GM21528 (cell line): ENCODE results near the gene CPT1B.
"Not testable (repeated sequence)": the region's sequence is repeated elsewhere in the genome, so short reads cannot be mapped to it uniquely, and the experiment has no call there.

ENCODE experiments used
- ATAC-seq: cut with Tn5 transposase; IDR thresholded peaks from one replicate; pipeline ENCODE4 v1.9.1; 2021; ENCODE audit warnings: mild to moderate bottlenecking, moderate library complexity; ENCODE audit not compliant: unreplicated experiment, low FRiP score

Gene CPT1B

DNA sequence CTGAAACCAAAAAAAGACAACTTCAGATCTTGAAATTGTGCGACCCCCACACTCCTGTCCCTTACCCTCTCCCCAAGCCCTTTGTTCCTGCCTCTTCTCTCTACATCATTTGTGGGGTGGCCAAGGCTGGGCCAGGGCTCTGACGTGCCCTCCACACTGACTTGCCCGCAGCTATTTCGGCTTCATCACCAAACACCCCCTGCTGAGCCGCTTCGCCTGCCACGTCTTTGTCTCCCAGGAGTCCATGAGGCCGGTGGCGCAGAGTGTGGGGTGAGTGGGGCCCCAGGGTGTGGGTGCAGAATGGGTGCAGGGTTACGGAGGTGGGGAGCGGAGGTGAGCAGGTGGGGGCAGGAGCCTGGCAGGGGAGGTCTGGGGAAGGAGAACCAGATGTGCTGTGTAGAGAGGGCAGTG lies 31.8 kb upstream of the CPT1B start:
- no peak for ATAC-seq

DNA sequence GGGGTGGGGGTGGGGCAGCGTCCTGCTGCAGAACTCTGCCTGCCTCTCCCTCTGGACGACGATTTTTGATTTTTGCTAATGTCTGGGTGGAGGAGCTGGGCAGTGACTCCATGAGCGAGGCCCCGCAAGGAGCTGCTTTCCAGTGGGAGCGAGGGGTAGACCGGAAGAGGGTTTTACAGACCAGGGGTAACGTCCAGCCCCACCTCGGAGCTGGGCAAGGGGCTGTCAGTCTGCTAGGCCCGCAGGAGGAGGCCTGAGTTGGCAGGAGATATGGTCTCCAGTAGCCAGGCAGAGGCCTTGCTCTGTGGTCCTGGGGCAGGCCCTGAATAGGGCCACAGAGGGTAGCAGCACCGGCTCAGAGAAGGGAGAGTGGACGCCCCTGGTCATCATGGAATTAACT lies 31.4 kb upstream of the CPT1B start:
- no peak for ATAC-seq

DNA sequence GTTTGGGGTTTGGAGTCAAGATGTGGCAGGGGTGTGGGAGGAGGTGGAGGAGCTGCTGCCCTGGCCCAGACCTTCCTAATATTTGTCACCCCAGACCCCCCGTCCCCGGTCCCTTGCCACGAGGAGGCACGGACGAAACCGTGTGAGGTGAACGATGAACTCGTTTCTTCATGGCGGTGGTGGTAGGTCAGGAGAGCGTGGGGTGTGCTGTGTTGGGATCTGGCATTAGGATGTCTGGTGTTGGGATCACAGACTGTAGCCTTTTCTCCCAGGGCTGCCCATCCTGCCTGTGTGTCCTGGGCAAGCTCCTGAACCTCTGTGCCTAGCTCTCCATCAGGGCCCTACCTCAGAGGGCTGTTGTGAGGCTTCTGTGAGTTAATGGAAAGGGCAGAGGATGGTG lies 30.8 kb upstream of the CPT1B start:
- no peak for ATAC-seq

DNA sequence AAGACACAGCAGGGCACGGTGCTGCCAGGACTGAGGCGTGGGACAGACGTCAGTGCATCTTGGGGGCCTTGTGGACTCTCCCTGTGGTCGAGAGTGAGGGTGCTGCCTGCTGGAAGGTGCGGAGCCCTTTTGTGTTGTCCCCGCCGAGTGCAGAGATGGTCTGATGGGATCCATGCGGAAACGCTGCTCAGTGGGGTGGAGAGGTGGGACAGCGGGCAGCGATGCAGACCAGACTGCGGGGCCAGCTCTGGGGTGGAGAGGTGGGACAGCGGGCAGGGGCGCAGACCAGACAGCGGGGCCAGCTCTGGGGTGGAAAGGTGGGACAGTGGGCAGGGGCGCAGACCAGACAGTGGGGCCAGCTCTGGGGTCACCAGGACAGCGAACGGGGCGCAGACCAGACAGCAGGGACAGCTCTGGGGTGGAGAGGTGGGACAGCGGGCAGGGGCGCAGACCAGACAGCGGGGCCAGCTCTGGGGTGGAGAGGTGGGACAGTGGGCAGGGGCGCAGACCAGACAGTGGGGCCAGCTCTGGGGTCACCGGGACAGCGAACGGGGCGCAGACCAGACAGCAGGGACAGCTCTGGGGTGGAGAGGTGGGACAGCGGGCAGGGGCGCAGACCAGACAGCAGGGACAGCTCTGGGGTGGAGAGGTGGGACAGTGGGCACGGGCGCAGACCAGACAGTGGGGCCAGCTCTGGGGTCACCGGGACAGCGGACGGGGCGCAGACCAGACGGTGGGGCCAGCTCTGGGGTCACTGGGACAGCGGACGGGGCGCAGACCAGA lies 30.0 kb upstream of the CPT1B start:
- not testable (repeated sequence) for ATAC-seq

DNA sequence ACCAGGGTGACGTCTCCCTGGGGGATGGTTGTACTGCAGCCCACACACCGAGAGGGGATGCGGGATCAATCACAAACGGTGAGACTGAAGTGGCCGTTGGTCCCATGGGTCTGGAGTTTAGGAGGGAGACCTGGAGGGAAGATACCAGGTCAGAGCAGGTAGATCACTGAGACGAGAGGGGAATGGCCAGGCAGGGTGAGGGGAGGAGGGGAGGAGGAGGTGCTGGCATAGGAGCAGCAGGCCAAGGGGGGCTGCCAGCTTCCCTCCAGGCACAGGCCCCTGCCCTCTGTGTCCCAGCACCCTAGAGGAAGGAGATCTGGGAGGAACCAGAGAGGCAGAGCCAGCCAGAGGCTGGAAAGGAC lies 29.4 kb upstream of the CPT1B start:
- no peak for ATAC-seq

DNA sequence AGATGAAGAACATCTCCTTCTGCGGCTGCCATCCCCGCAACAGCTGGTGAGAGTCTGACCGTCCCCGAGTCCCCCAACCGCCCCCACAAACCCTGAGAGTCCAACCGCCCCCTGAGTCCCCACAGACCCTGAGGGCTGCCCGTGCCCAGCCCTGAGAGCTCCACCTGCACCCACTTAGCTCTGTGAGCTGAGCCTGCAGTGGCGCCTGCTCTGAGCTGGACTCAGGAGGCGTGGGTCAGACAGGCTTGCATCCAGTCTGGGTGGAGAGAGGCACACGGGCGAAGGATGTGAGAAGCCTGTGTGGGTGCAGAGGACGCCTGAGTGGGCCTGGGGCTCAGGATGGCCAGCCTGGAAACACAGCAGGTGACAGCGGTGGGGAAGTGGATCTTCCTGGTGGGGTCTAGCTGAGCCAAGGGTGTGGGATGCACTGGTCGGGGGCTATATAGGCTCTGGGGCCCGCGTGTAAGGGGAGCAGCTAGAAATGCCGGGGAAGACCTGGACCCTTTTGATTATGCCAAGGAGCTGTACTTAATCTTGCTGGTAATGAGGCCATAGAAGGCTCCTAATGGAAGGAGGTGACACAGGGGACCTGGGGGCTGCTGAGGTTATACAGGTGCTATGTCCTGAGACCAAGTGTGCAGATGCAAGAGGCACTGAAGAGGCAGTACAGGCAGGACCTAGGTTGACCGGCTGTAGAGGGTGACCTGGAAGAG lies 28.9 kb upstream of the CPT1B start:
- no peak for ATAC-seq

DNA sequence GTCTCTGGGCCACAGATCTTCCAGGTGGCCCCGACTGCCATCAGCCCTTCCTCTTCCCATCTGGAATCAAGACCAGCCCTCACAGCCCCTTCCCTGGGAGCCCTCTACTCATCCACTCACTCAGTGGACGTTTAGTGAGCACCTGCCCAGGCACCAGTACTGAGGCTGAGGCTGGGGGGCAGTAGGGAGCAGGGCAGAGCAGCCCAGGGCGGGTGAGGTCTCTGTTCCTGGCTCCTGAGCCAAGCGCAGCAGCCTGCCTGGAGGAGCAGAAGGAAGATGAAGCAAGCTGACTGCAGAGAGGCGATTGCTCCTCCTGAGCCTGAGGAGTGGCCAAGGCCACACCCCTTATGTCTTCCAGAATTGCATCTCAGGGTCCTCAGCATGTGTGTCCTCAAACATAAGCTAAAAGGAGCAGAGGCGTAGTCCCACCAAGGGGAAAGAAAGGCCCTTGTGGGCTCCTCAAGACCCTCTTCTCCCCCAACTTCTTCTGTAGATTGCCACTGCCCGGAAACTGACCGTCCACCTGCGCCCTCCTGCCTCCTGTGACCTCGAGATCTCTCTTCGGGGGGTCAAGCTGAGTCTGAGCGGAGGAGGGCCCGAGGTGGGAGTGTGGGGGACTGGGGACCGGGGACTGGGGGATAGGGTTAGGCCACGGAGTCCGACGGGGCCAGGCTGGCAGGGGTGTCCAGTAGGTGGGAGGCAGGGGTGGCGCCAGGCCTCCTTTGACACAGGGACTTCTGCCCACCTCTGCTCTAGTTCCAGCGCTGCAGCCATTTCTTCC lies 28.1 kb upstream of the CPT1B start:
- ATAC-seq: no peak

DNA sequence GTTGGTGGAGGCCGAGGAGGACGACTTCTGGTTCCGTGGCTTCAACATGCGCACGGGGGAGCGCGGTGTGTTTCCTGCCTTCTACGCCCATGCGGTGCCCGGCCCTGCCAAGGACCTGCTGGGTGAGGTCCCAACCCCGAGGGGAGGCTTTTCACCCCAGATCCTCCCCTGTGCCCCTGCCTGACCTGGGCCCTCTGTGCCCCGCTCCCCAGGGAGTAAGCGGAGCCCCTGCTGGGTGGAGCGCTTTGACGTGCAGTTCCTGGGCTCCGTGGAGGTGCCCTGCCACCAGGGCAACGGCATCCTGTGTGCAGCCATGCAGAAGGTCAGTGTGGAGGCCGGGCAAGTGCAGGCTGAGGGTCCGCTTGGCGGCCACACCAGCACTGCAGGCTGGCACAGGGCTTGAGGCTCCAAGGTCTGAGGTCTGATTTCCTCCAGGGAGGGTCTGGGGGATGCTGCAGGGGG lies 27.4 kb upstream of the CPT1B start:
- ATAC-seq: no peak

DNA sequence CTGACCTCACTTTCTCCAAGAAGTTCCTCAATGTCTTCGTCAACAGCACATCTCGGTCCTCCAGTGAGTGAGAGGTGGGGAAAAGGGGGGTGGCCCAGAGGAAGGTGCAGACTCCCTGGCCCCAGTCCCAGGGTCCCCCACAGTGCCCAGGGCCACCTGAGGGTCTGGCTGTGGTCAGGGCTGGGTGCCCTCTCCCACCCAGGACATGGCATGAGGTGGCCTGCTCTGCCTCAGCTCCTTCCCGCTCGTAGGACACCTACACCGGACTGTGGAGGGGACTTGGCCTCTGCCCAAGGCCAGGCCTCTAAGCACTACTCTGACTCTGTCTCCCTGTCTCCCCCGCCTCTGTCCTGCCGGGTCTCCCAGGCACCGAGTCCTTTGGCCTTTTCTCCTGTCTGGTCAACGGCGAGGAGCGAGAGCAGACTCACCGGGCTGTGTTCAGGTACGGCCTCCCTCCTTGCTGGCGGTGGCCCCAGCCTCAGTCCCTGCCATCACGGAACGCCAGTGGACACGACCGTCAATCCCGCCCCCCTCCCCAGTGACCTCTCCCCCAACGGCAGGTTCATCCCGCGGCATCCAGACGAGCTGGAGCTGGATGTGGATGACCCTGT lies 26.9 kb upstream of the CPT1B start:
- ATAC-seq: no peak

DNA sequence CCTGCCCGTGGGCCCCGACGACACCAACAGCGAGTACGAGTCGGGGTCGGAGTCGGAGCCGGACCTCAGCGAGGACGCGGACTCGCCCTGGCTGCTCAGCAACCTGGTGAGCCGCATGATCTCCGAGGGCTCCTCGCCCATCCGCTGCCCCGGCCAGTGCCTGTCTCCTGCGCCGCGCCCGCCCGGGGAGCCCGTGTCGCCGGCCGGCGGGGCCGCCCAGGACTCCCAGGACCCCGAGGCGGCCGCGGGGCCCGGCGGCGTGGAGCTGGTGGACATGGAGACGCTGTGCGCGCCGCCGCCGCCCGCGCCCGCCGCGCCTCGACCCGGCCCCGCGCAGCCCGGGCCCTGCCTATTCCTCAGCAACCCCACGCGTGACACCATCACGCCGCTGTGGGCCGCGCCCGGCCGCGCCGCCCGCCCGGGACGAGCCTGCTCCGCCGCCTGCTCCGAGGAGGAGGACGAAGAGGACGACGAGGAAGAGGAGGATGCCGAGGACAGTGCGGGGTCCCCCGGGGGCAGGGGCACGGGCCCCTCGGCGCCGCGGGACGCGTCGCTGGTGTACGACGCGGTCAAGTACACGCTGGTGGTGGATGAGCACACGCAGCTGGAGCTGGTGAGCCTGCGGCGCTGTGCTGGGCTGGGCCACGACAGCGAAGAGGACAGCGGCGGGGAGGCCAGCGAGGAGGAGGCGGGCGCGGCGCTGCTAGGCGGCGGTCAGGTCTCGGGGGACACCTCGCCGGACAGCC lies 26.2 kb upstream of the CPT1B start:
- ATAC-seq: no peak

DNA sequence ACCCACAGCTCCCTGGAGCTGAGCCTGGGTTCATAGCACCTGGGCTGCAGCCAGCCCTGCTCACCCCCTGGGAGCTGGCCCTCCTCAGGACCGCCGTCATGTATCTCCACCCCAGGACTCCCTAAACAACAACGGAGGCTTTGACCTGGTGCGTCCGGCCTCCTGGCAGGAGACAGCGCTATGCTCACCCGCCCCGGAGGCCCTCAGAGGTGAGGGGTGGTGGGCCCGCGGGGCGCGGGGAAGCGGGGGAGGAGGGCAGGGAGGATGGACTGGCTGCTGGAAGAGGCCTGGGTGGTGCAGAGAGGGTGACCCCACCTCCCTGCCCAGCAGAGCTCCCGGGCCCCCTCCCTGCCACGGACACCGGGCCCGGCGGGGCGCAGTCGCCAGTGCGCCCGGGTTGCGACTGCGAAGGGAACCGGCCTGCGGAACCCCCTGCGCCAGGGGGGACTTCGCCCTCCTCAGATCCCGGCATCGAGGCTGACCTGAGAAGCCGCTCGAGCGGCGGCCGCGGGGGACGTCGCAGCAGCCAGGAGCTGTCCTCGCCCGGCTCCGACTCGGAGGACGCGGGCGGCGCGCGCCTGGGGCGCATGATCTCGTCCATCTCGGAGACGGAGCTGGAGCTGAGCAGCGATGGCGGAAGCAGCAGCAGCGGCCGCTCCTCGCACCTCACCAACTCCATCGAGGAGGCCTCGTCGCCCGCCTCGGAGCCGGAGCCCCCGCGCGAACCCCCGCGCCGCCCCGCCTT lies 25.5 kb upstream of the CPT1B start:
- no peak for ATAC-seq

DNA sequence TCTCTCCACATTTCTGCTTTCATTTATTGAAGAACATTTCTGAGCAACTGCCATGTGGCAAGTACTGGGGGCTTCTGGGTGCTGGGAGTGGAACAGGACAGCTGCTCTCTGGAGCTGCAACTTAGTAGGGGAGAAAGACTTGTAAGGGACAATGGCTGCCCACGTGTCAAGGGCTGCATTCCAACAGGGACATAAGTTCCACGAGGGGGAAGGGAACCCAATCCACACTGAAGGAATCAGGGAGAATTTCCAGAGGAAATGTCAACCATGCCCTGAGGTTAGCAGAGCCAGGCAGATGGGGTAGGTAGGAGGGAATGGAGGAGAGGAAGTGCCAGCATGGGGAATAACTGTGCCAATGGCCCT lies 24.1 kb upstream of the CPT1B start:
- no peak for ATAC-seq

DNA sequence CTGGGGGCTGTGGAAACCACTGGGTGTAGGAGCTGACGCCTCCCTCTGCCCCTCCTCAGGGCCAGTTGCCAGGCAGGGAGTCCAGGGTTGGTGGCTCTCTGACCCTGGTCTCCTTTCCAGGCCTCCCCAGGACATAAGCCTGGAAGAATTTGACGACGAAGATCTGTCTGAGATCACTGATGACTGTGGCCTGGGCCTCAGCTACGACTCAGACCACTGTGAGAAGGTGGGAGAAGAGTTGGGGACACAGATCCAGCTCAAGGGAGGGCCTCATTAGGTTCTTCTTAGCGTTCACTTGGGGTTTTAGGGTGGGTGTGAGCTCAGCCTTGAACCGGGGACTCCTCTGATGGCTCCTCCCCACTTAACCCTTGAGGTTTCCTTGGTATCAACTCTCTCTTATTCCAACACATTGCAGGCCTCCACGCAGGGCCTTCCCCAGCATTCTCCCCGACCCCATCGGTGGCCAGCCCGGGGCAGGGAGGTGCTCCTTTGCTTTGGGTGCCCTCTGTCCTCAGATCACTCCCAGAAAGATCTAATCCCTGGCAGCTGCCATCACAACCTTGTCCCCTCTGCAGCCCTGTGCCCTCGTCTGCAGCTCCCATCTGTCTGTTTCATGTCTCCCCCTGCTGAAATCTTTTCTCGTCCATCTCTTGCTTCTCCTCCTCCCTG lies 23.6 kb upstream of the CPT1B start:
- ATAC-seq: no peak

DNA sequence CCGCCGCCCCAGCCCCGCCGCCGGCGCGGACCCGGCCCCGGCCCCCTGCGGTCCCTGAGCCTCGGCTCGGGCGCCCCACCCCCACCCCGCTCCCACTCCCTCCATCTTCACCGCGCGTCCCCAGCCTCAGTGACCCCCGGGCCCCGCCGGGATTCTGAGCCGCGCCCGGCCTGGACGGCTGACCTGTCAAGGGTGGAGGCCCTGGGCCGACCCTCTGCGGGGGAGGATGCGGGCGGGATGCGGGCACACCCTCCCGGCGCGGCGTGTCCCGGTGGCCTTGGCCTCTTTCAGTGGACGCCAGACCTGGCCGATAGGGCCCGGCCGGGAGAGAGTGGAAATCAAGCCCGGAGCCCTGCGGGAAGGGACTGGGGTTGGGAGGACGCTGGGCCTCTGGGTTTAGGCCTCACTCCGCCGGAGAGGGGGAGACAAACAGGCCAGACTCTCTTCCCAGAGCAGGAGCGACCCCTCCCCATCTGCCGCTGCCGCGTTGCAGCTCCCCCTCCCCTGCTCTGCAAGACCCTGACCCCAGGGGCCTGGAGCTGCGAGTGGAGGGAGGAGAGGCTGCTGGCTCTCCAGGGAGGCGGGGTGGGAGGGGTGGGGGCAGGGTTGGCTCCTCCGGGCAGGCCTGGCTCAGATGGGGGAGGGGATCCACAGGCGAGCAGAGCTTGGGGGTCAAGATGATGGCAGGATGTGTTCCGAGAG lies 22.9 kb upstream of the CPT1B start:
- no peak for ATAC-seq

DNA sequence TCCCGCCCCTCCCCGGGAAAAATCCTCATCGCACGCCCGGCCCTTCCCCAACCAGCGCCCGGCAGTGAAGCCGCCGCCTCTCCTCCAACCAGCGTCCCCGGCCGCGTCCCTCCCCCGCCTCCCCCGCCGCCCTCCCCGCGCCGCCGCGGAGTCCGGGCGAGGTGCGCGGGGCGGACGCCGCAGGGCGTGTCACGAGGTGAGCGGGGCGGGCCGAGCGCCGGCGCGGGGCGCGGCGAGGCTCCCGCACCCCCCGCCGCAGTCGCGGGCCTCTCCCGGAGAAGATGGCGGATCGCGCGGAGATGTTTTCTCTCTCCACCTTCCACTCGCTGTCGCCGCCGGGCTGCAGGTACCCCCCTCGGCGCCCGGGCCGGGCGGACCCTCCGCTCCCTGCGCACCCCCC lies 22.3 kb upstream of the CPT1B start, which contains the start of gene MAPK8IP2:
MAPK8IP2 (plus strand) TSS at position 256 of the 400 bp plus-strand sequence; CDS start at position 282, 26 bp downstream.
- no peak for ATAC-seq

DNA sequence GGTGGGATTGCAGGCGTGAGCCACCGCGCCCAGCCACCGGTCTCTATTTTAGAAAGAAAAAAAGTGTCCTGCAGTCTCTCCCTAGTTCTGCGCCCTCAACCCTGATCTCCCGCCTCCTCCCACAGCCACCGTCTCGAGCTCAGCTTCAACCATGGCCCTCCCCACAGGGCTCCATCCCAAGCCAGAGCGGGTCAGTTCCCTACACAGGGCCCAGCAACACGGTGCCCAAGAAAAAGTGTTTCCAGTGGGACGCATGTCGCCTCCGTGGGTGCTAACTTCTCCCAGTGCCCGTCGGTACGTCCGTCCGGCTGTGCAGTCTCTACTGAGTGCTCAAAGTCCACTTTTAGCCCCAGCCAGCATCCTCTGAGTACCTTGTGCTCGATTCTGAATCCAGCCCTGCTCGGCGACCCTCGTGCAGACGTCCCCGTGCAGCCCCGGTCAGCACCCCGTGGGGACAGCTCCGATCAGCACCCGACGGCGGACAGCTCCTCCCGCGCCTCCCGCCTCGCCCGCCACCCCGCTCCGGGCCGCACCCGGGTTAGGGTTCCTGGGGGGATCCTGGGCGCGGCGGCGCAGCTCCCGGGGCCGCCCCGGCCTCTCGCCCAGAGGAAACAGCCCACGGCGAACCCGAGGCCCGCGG lies 21.7 kb upstream of the CPT1B start:
- ATAC-seq: no peak

DNA sequence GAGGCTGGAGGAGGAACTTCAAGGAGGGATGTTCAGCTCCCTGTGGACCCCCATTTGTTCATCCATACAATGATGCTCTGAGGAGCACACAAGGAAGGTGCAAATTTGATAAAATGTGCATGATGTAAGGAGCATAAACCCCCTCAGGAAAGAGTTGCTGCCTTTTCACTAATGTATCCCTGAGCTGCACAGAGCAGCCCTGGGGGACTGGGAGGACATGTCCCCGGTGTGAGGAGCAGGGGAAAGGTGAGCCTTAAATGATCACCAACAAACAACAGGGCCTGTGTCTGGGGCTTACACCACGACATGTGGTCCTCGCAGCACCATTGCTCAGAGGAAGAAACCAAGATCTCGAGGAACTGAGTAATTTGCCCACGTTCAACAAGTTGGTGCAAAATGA lies 18.9 kb upstream of the CPT1B start:
- ATAC-seq: no peak

DNA sequence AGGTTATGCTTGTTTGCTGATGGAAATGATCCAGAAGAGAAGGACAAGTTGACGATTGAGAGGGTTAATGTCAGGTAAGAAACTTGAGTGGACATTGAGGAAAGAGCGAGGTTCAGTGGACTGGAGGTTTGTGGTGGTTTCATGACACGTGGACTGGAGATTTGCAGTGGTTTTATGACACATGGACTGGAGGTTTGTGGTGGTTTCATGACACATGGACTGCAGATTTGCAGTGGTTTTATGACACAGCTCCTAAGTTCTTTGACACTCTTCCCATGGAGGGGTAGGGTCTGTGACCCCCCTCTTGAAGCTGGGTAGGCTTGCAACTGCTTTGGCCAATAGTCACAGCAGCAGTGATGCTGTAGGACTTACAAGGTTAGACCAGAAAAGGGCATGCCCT lies 17.0 kb upstream of the CPT1B start:
- ATAC-seq: no peak
